MM.1S (cell line): Measurements from ENCODE around the gene GART.

ENCODE experiments used
- DNase-seq: peaks from one replicate; pipeline ENCODE4 v3.0.0-alpha.2; 2015
- H2AFZ ChIP-seq: fragments of 300-600 bp; sonication (generic); 2 replicates; pipeline ENCODE4 v1.6.0; 2016; ENCODE audit warnings: antibody characterized with exemption, low read length
- H3F3A ChIP-seq: fragments of 300-600 bp; sonication (generic); 2 replicates; pipeline ENCODE4 v1.6.1; 2016; ENCODE audit warnings: mild to moderate bottlenecking, antibody characterized with exemption, low read length, moderate library complexity, mixed read lengths; ENCODE audit not compliant: insufficient read depth
- H3K27ac ChIP-seq: fragments of 300-600 bp; sonication (generic); 2 replicates; pipeline ENCODE4 v1.5.1; 2016; ENCODE audit warnings: mild to moderate bottlenecking, low read length
- H3K27me3 ChIP-seq: fragments of 300-600 bp; sonication (generic); replicated peaks from 2 replicates; pipeline ENCODE4 v1.6.0; 2016; ENCODE audit warnings: low read length; ENCODE audit not compliant: insufficient read depth
- H3K36me3 ChIP-seq: fragments of 300-600 bp; sonication (generic); replicated peaks from 2 replicates; pipeline ENCODE4 v1.6.1; 2016; ENCODE audit warnings: mild to moderate bottlenecking, low read length, mixed read lengths; ENCODE audit not compliant: insufficient read depth
- H3K4me1 ChIP-seq: fragments of 300-600 bp; sonication (generic); 2 replicates; pipeline ENCODE4 v1.6.1; 2016; ENCODE audit warnings: low read length, mixed read lengths
- H3K4me2 ChIP-seq: fragments of 300-600 bp; sonication (generic); 2 replicates; pipeline ENCODE4 v1.6.0; 2016; ENCODE audit warnings: low read depth, low read length
- H3K4me3 ChIP-seq: fragments of 300-600 bp; sonication (generic); 2 replicates; pipeline ENCODE4 v1.5.1; 2016; ENCODE audit warnings: low read length, mixed read lengths
- H3K79me2 ChIP-seq: fragments of 300-600 bp; sonication (generic); 2 replicates; pipeline ENCODE4 v1.6.1; 2016; ENCODE audit warnings: mixed run types, low read length, mixed read lengths
- H3K9ac ChIP-seq: fragments of 300-600 bp; sonication (generic); 2 replicates; pipeline ENCODE4 v1.6.1; 2016; ENCODE audit warnings: low read length, mixed read lengths
- H3K9me2 ChIP-seq: fragments of 300-600 bp; sonication (generic); replicated peaks from 2 replicates; pipeline ENCODE4 v1.6.1; 2016; ENCODE audit warnings: mild to moderate bottlenecking, low read length, mixed read lengths; ENCODE audit not compliant: insufficient read depth
- H3K9me3 ChIP-seq: fragments of 300-600 bp; sonication (generic); replicated peaks from 2 replicates; pipeline ENCODE4 v1.6.1; 2016; ENCODE audit warnings: mild to moderate bottlenecking, low read length, mixed read lengths; ENCODE audit not compliant: insufficient read depth
- H4K20me1 ChIP-seq: fragments of 300-600 bp; sonication (generic); 2 replicates; pipeline ENCODE4 v1.6.1; 2016; ENCODE audit warnings: mild to moderate bottlenecking, low read length, moderate library complexity, mixed read lengths; ENCODE audit not compliant: insufficient read depth
- EZH2 ChIP-seq: fragments of 300-600 bp; sonication (generic); optimal IDR thresholded peaks from 2 replicates; pipeline ENCODE3; 2017; ENCODE audit warnings: low read depth, mild to moderate bottlenecking, antibody characterized with exemption, low read length, mixed read lengths
- EZH2phosphoT487 ChIP-seq: fragments of 300-600 bp; sonication (generic); IDR thresholded peaks from 2 replicates; pipeline ENCODE4 v1.6.1; 2018; ENCODE audit warnings: antibody characterized with exemption, low read length
- TF ChIP-seq, protein P1 (sequence below): fragments of 300-600 bp; sonication (generic); IDR thresholded peaks from 2 replicates; pipeline ENCODE4 v1.5.1; 2016; ENCODE audit warnings: antibody characterized with exemption, low read length, mixed read lengths

GART gene

GRCh38 chr21:33541756-33542639 lies at the start of gene GART:
TSS of gene GART (minus strand) at chr21:33542117. CDS start at chr21:33539315, 2,802 bp downstream.
- Histone ChIP-seq H3K4me2 (peak within 1 kb of the TSS; percentile 67), H3K36me3 (peaks cover 17% of the 10 kb centered on the region; the same call in 1 of the 2 replicates), H2AFZ (peak within 1 kb of the TSS; percentile 37), H3K4me1 (peaks cover 21% of the 10 kb centered on the region), H3F3A (peaks cover 29% of the 10 kb centered on the region), H3K27ac (peak within 1 kb of the TSS; percentile 96), H3K9me3 (no peaks in the 10 kb centered on the region), H3K9ac (peak within 1 kb of the TSS; percentile 97), H3K4me3 (peak within 1 kb of the TSS; percentile 83), H3K9me2 (no peaks in the 10 kb centered on the region), H3K27me3 (no peaks in the 10 kb centered on the region), H4K20me1 (peaks cover 30% of the 10 kb centered on the region), H3K79me2 (peaks cover 87% of the 10 kb centered on the region)
- peak; percentile 93 for DNase-seq
- TF ChIP-seq EZH2 (no peak), EZH2phosphoT487 (no peak)
- TF ChIP-seq, protein P1, sequence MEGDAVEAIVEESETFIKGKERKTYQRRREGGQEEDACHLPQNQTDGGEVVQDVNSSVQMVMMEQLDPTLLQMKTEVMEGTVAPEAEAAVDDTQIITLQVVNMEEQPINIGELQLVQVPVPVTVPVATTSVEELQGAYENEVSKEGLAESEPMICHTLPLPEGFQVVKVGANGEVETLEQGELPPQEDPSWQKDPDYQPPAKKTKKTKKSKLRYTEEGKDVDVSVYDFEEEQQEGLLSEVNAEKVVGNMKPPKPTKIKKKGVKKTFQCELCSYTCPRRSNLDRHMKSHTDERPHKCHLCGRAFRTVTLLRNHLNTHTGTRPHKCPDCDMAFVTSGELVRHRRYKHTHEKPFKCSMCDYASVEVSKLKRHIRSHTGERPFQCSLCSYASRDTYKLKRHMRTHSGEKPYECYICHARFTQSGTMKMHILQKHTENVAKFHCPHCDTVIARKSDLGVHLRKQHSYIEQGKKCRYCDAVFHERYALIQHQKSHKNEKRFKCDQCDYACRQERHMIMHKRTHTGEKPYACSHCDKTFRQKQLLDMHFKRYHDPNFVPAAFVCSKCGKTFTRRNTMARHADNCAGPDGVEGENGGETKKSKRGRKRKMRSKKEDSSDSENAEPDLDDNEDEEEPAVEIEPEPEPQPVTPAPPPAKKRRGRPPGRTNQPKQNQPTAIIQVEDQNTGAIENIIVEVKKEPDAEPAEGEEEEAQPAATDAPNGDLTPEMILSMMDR = no peak

DNA sequence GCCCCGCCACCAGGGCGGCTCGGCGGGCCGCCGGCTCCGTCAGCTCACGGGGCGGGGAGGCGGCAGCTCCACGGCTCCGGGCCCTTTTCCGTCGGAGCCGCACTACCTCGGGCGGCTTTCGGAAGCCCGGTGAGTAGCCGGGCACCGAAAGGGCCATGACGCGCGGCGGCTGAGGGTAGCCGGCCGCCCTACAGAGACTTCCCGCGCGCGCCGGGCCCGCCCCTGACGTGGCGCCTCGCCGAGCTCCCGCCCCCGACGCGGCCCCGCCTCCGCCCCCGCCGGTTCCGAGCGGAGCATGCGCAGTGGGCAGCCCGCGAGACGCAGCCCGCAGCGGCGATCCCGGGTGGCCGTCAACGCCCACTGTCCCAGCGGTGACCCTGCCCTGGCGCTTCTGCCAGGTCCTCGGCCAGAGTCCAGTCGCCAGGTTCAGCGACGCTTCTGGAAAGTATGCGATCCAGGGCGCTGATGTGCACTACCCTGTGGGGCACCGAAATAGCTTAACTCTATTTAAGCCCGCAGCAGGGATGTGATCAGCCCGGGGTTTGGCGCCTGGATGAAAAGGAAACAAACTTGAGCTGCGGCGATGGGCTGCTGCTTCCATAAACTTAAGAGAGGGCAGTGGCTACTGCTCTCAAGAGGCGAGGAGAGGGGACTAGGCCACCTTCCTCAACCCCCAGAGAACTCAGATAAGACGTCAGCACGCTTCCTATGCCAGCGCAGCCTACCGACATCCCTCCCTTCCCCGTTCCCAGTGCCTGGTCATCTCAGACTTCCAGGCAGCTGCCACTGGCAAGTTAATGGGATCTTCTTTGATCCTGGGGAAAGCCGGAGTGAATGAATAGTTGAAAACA lies 46.8 kb upstream of the GART start, which contains the start of gene DONSON:
Gene DONSON, minus strand, starts transcription at position 200 of the 851 bp plus-strand sequence. Its CDS starts 43 bp downstream, at position 157.
- Histone ChIP-seq H3K9ac (peak within 1 kb of the TSS; percentile 84), H3K36me3 (peaks cover 8% of the 10 kb centered on the region; the same call in 1 of the 2 replicates), H3K27me3 (no peaks in the 10 kb centered on the region), H2AFZ (peak within 1 kb of the TSS; percentile 97), H3K4me2 (peak within 1 kb of the TSS; percentile 97), H3K27ac (peak within 1 kb of the TSS; percentile 50; the same call in 1 of the 2 replicates), H3K9me2 (no peaks in the 10 kb centered on the region), H3K4me1 (peaks cover 14% of the 10 kb centered on the region), H3K79me2 (peaks cover 41% of the 10 kb centered on the region), H3F3A (peaks cover 14% of the 10 kb centered on the region), H3K9me3 (no peaks in the 10 kb centered on the region), H3K4me3 (peak within 1 kb of the TSS; percentile 92), H4K20me1 (no peaks in the 10 kb centered on the region)
- TF ChIP-seq, protein P1 = no peak
- no peak for TF ChIP-seq EZH2phosphoT487
- peak; percentile 94 for DNase-seq

DNA sequence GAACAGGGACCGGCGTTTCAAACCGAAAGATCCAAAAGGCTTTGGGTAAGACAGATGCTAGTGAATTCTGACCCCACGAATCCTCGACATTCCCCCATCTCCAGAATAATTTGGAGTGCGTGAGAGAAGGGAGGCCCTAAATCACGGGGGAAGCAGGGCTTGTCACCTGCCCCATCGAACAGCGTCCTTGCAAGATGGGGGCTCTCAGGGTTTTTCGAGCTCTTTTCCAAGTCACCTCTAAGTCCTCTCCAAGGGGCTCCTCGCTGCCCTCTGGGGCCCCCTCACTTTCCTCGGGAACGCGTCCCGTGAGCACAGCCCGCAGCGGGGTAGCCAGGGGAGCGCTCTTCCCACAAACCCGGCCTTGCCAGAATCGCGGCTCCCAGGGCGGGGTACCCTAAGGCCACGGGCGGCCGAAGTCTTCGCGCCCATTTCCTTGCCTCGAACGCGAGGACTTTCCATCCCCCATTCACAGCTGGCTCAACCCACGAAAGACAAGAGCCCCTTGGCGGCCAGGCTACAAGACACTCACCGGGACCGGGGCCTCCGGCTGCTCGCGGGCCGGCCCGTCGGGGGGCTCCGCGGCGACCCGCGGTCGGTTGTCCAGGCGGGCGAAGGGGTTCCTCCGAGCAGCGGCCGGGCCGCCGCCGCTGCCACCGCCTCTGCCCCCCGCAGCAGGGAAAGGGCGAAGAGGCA lies 46.0 kb upstream of the GART start:
- Histone ChIP-seq H3K79me2 (peaks cover 45% of the 10 kb centered on the region), H2AFZ (peak overlapping the region; percentile 50), H3K36me3 (peaks cover 8% of the 10 kb centered on the region; the same call in 1 of the 2 replicates), H3K9me2 (no peaks in the 10 kb centered on the region), H3K27me3 (no peaks in the 10 kb centered on the region), H3K9ac (peak overlapping the region; percentile 84), H4K20me1 (no peaks in the 10 kb centered on the region), H3F3A (peaks cover 14% of the 10 kb centered on the region), H3K4me2 (peak overlapping the region; percentile 89), H3K4me1 (peaks cover 14% of the 10 kb centered on the region), H3K9me3 (no peaks in the 10 kb centered on the region), H3K4me3 (peak overlapping the region; percentile 92), H3K27ac (peak overlapping the region; percentile 50; the same call in 1 of the 2 replicates)
- no peak for TF ChIP-seq EZH2
- peak; percentile 58 for DNase-seq
